Karpas-422 (cell line): Measurements from ENCODE around the gene ARTN. TPM values are rescaled to one million over a fixed set of nuclear protein-coding genes. Genes with fewer than 3 reads are reported as not detected.

Experiments
- DNase-seq: peaks from one replicate; pipeline ENCODE4 v3.0.0-alpha.2; 2015
- H2AFZ ChIP-seq: fragments of 200-600 bp; sonication (generic); 2 replicates; pipeline ENCODE4 v1.6.1; 2014; ENCODE audit warnings: antibody characterized with exemption, low read length, mixed read lengths
- H3K27ac ChIP-seq: fragments of 200-600 bp; sonication (generic); 2 replicates; pipeline ENCODE4 v1.5.1; 2014; ENCODE audit warnings: mild to moderate bottlenecking, low read length, moderate library complexity
- H3K27me3 ChIP-seq: fragments of 200-600 bp; sonication (generic); 2 replicates; pipeline ENCODE4 v1.6.1; 2014; ENCODE audit warnings: low read length, mixed read lengths
- H3K36me3 ChIP-seq: fragments of 200-600 bp; sonication (generic); 2 replicates; pipeline ENCODE4 v1.6.1; 2014; ENCODE audit warnings: low read length, mixed read lengths; ENCODE audit not compliant: insufficient read depth
- H3K4me1 ChIP-seq: fragments of 200-600 bp; sonication (generic); 2 replicates; pipeline ENCODE4 v1.6.1; 2014; ENCODE audit warnings: mild to moderate bottlenecking, low read length, mixed read lengths
- H3K4me2 ChIP-seq: fragments of 200-600 bp; sonication (generic); 2 replicates; pipeline ENCODE4 v1.6.1; 2014; ENCODE audit warnings: low read length, low read depth, mild to moderate bottlenecking; ENCODE audit not compliant: poor library complexity, severe bottlenecking
- H3K4me3 ChIP-seq: fragments of 200-600 bp; sonication (generic); 2 replicates; pipeline ENCODE4 v1.5.1; 2014; ENCODE audit warnings: mild to moderate bottlenecking, antibody characterized with exemption, low read length, mixed read lengths
- H3K79me2 ChIP-seq: fragments of 200-600 bp; sonication (generic); 2 replicates; pipeline ENCODE4 v1.6.1; 2014; ENCODE audit warnings: mild to moderate bottlenecking, low read length, mixed read lengths
- H3K9ac ChIP-seq: fragments of 200-600 bp; sonication (generic); 2 replicates; pipeline ENCODE4 v1.6.0; 2014; ENCODE audit warnings: low read length
- H3K9me2 ChIP-seq: fragments of 200-600 bp; sonication (generic), shearing (Covaris generic); replicated peaks from 2 replicates; pipeline ENCODE4 v1.6.0; 2014; ENCODE audit warnings: mild to moderate bottlenecking, low read length, moderate library complexity; ENCODE audit not compliant: insufficient read depth
- H3K9me3 ChIP-seq: fragments of 300-700, 200-600 bp; sonication (generic); 2 replicates; pipeline ENCODE4 v1.6.1; 2014; ENCODE audit warnings: low read length, mixed read lengths
- H4K20me1 ChIP-seq: fragments of 200-600 bp; sonication (generic); 2 replicates; pipeline ENCODE4 v1.6.1; 2014; ENCODE audit warnings: mild to moderate bottlenecking, antibody characterized with exemption, low read length, low read depth; ENCODE audit not compliant: insufficient read depth
- total RNA-seq: library from RNA; depleted of rRNA; stranded (reverse); fragments of >200 nt; shearing (Covaris generic); gene quantifications from 2 replicates; pipeline ENCODE4 v1.2.3, GENCODE V29; 2014; ENCODE audit warnings: low replicate concordance

Gene ARTN
- total RNA-seq, 1 experiment from 2014 or later: not detected

DNA sequence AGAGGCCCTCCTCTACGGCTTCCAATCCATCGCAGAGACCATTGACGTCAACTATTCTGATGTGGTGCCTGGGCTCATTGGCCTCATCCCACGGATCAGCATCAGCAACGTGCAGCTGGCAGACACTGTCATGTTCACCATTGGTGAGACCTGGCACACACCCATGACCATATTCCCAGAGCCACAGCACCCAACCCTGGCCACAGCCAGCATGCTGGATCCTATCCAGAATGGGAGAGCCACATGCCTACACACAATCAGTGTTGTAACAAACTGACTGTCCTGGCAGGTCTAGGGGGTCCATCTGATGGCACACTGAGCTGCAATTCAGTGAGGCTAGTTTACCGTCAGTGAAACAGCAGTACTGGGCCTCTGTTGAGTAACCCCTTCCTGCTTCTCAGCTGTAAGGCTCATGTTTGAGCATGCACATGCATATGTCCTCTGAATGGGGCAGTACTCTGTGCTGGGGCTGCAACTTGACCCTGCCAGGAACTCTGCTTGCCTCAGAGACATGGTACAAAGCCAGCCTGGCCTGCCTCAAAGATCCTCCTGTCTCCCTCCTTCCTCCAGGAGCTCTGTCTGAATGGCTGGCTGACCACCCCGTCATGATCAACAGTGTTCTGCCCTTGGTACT lies 23.9 kb downstream of the ARTN start:
- Histone ChIP-seq H3K4me2 (no peak overlapping the region), H3K4me1 (peaks cover 12% of the 10 kb centered on the region), H3K79me2 (peaks cover 21% of the 10 kb centered on the region), H2AFZ (no peak overlapping the region), H3K9me2 (no peaks in the 10 kb centered on the region), H3K27me3 (no peaks in the 10 kb centered on the region), H3K9me3 (no peaks in the 10 kb centered on the region), H3K27ac (no peak overlapping the region), H3K36me3 (no peaks in the 10 kb centered on the region; the same call in 1 of the 2 replicates), H3K4me3 (no peak overlapping the region), H3K9ac (no peak overlapping the region), H4K20me1 (no peaks in the 10 kb centered on the region)
- DNase-seq: no peak

DNA sequence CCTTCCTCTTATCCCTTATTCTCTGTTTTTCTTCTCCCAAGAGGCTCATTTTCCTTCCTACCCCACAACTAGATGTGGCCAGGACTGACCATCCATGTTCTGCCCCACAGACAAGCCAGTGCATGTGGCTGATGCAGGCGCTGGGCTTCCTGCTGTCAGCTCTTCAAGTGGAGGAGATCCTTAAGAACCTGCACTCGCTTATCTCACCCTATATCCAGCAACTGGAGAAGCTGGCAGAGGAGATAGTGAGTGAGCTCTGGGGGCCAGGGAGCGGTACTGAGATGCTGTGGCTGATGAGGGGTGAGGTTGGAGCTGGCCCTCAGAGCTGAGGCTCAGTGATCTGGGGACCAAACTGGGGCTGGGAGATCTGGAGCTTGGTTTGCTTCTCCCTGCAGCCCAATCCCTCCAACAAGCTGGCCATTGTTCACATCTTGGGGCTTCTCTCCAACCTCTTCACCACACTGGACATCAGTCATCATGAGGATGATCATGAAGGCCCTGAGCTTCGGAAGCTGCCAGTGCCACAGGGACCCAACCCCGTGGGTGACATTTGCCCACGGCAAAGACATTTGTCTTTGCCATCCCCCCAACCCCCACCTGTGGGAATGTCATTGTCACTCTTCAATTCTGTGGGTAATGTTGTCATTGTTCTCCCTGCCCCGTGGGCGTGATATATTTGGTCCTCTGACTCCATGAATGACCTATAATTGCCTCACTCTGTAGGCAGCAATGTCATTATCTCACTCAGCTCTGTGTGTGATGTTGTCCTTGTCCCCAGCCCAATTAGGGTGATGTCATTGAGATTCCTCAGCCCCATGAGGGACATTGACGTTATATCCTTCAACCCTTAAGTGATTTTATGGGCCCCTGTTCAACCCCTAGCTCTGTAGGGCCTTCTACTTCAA lies 25.0 kb downstream of the ARTN start:
- Histone ChIP-seq H3K9me3 (no peaks in the 10 kb centered on the region), H3K9me2 (no peaks in the 10 kb centered on the region), H3K79me2 (peaks cover 14% of the 10 kb centered on the region), H3K36me3 (no peaks in the 10 kb centered on the region; the same call in 1 of the 2 replicates), H3K9ac (no peak overlapping the region), H3K4me2 (no peak overlapping the region), H2AFZ (no peak overlapping the region), H3K4me3 (no peak overlapping the region), H3K27me3 (no peaks in the 10 kb centered on the region), H3K4me1 (peaks cover 1% of the 10 kb centered on the region), H3K27ac (no peak overlapping the region), H4K20me1 (no peaks in the 10 kb centered on the region)
- no peak for DNase-seq

DNA sequence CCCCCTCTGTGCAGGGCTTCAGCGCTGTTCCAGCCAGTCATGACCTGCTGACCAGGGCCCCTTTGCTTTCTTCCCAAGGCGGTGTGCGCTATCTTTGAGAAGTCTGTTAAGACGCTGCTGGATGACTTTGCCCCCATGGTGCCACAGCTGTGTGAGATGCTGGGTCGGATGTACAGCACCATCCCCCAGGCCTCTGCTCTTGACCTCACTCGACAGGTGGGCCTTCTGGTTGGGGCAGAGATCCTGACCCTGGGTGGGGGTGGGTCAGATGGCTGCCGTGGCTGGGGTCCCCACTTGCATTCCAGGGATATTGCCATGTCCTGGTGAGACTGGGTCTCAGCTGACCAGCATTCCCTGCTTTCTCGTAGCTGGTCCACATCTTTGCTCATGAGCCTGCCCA lies 27.2 kb downstream of the ARTN start:
- no peak for DNase-seq
- no peaks in the 10 kb centered on the region for H3K27me3 ChIP-seq
- no peak overlapping the region for H3K4me3 ChIP-seq
- H3K9me3 ChIP-seq: no peaks in the 10 kb centered on the region
- no peaks in the 10 kb centered on the region for H4K20me1 ChIP-seq
- no peaks in the 10 kb centered on the region for H3K79me2 ChIP-seq
- no peak overlapping the region for H2AFZ ChIP-seq
- H3K27ac ChIP-seq: no peak overlapping the region
- no peaks in the 10 kb centered on the region for H3K9me2 ChIP-seq
- no peak overlapping the region for H3K4me2 ChIP-seq
- no peaks in the 10 kb centered on the region for H3K4me1 ChIP-seq
- no peaks in the 10 kb centered on the region; the same call in 1 of the 2 replicates for H3K36me3 ChIP-seq
- no peak overlapping the region for H3K9ac ChIP-seq

DNA sequence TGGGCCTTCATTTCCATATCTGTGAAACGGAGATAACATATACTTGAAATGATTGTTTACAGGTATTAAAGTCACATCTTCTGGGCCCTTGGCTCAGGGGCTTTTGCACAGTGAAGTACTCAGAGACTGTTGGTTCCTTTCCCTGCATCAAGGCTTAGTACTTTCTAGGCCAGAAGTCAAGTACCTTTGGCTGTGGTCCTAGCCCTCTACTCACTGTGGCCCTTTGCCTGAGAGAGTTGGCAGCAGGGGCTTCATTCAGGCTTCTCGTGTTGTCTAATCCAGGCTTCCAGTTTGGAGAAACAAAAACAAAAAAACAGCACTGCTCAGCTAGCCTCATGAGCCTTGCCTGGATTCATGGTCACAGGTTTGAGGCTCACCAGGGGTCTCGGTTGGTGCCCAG lies 28.1 kb downstream of the ARTN start:
- Histone ChIP-seq H3K27ac (no peak overlapping the region), H3K36me3 (no peaks in the 10 kb centered on the region; the same call in 1 of the 2 replicates), H3K27me3 (no peaks in the 10 kb centered on the region), H3K4me1 (no peaks in the 10 kb centered on the region), H3K9me2 (no peaks in the 10 kb centered on the region), H2AFZ (no peak overlapping the region), H3K79me2 (no peaks in the 10 kb centered on the region), H3K9ac (no peak overlapping the region), H3K9me3 (no peaks in the 10 kb centered on the region), H3K4me2 (no peak overlapping the region), H3K4me3 (no peak overlapping the region), H4K20me1 (no peaks in the 10 kb centered on the region)
- no peak for DNase-seq

DNA sequence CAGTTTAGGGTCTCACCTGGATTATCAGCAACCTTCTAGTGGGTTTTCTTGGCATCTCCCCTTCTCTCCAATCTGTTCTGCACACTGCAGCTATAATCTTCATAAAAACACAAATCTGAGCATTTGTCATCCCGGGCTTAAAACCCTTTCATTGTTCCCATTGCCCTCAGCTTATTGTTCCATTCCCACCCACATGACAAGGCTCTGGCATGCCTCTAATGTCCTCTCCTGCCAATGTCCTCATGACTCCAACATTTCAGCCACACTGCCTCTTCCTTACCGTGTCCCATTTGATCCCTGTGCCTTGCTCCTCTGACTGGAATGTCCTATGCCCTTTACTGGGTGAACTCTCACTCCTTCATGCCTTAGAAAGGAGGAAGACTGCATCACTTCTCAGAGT lies 28.7 kb downstream of the ARTN start:
- Histone ChIP-seq H3K79me2 (no peaks in the 10 kb centered on the region), H3K9ac (no peak overlapping the region), H3K4me1 (no peaks in the 10 kb centered on the region), H3K9me2 (no peaks in the 10 kb centered on the region), H3K4me3 (no peak overlapping the region), H3K36me3 (no peaks in the 10 kb centered on the region; the same call in 1 of the 2 replicates), H3K9me3 (no peaks in the 10 kb centered on the region), H4K20me1 (no peaks in the 10 kb centered on the region), H3K27ac (no peak overlapping the region), H3K4me2 (no peak overlapping the region), H2AFZ (no peak overlapping the region), H3K27me3 (no peaks in the 10 kb centered on the region)
- no peak for DNase-seq

DNA sequence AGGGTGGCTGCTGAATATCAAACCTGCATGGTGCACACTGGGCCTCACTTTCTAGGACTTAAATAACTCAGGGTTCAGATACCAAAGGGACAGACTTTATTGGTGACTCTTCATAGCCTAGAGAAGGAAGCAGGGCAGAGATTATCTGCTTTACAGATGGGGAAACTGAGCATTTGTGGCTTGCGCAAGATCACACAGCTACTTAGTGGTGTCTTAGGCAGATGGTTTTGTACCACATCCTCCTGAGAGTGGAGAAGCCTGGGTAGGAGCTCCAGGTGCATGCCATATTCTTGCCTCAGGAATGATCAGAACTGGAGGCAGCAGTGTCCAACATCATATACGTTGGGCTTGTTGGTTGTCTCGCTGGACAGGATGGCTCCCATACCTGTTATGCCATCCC lies 29.4 kb downstream of the ARTN start:
- H3K79me2 ChIP-seq: no peaks in the 10 kb centered on the region
- H3K9ac ChIP-seq: no peak overlapping the region
- H3K36me3 ChIP-seq: no peaks in the 10 kb centered on the region; the same call in 1 of the 2 replicates
- no peak overlapping the region for H2AFZ ChIP-seq
- no peak overlapping the region for H3K4me3 ChIP-seq
- no peak overlapping the region for H3K4me2 ChIP-seq
- no peaks in the 10 kb centered on the region for H3K27me3 ChIP-seq
- H3K9me3 ChIP-seq: no peaks in the 10 kb centered on the region
- no peaks in the 10 kb centered on the region for H3K4me1 ChIP-seq
- H3K27ac ChIP-seq: no peak overlapping the region
- DNase-seq: no peak
- H3K9me2 ChIP-seq: no peaks in the 10 kb centered on the region
- H4K20me1 ChIP-seq: no peaks in the 10 kb centered on the region

DNA sequence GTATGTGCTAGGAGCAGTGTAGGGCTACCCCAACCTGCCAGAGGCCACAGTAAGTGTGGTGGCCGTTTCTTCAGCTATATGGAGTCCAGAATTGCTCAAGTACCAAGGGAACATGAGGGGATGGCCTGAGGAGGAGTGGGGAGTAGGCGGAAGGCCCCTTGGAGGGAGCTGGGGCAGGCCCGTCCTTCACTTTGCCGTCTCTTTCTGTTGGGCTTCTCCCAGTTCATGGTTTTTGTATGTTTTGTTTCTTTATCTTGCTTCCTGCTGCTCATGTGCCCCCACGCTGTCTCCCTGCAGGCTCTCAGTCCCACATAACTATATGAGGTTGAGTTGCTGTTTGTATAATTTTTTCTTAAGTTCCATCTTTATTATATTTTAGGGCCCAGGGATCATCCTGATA lies 30.3 kb downstream of the ARTN start:
- no peaks in the 10 kb centered on the region for H3K9me2 ChIP-seq
- DNase-seq: no peak
- no peaks in the 10 kb centered on the region for H3K9me3 ChIP-seq
- H3K4me3 ChIP-seq: no peak overlapping the region
- no peaks in the 10 kb centered on the region for H3K79me2 ChIP-seq
- no peaks in the 10 kb centered on the region for H3K36me3 ChIP-seq
- no peak overlapping the region for H2AFZ ChIP-seq
- no peaks in the 10 kb centered on the region for H4K20me1 ChIP-seq
- no peaks in the 10 kb centered on the region for H3K4me1 ChIP-seq
- H3K27me3 ChIP-seq: no peaks in the 10 kb centered on the region
- H3K27ac ChIP-seq: no peak overlapping the region
- no peak overlapping the region for H3K4me2 ChIP-seq
- no peak overlapping the region for H3K9ac ChIP-seq

DNA sequence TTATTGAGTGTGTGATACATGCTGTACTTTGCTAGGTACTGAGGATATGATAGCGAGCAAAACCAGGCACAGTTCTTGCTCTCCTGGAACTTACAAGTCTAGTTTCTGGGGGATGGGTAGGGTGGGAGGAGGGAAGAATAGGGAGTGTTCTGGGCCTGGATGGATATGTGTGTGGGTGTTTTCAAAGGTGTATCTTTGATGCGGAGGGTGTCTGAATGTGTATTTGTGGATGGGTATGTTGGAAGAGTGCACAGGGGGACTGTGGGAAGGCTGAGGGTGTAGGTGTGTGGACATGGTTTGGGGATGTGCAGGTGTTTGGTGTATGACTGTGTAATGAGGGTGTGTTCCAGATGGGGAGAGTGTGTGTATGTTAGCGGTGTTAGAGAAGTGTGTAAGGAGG lies 31.7 kb downstream of the ARTN start:
- Histone ChIP-seq H4K20me1 (0 out of 2 replicates have a peak, but pooled peaks cover 2% of the 10 kb centered on the region), H3K4me2 (no peak overlapping the region)

More for the DNA sequence above, 31.7 kb downstream of the ARTN start:
- Histone ChIP-seq H3K9me2 (no peaks in the 10 kb centered on the region), H3K9ac (no peak overlapping the region), H3K27ac (no peak overlapping the region), H3K27me3 (no peaks in the 10 kb centered on the region), H3K79me2 (peaks cover 4% of the 10 kb centered on the region), H2AFZ (no peak overlapping the region), H3K9me3 (no peaks in the 10 kb centered on the region), H3K36me3 (no peaks in the 10 kb centered on the region), H3K4me3 (no peak overlapping the region), H3K4me1 (peaks cover 4% of the 10 kb centered on the region)
- DNase-seq: no peak
